H1 (cell line): Measurements from ENCODE around the gene ZNF622. TPM values are rescaled to one million over a fixed set of nuclear protein-coding genes. Genes with fewer than 3 reads are reported as not detected.

Experiments
- CTCF ChIA-PET: fragments of 300-600 bp; sonication (Branson Sonifier 250); formaldehyde crosslinking; loops from one replicate; lab custom pipeline; 2021; ENCODE audit not compliant: partially characterized antibody; lab: Charles Lee
- POLR2A ChIA-PET: fragments of 300-600 bp; sonication (Branson Sonifier 250); formaldehyde crosslinking; loops from one replicate; lab custom pipeline; 2021; ENCODE audit warnings: inconsistent platforms; ENCODE audit not compliant: partially characterized antibody; lab: Charles Lee
- DNase-seq, 2 experiments: peaks; one replicate each; pipeline versions ENCODE4 v3.0.0 to v3.0.0-alpha.2; 2010 to 2022; ENCODE audit warnings: low spot score in 2 of 2, low read depth in 1 of 2, mixed read lengths in 1 of 2
- FAIRE-seq: peaks from 2 replicates; lab custom pipeline; 2011; peaks lifted over from hg19 to GRCh38; lab: Jason Lieb, UNC
- H2AFZ ChIP-seq: 2 replicates; pipeline ENCODE4 v1.8.1; 2012; ENCODE audit warnings: low read length, inconsistent platforms
- H2AK5ac ChIP-seq: 2 replicates; pipeline ENCODE4 v1.6.1; 2013; ENCODE audit warnings: low read depth, low read length
- H2BK120ac ChIP-seq: replicated peaks from 2 replicates; pipeline ENCODE3; 2013; ENCODE audit warnings: low read depth, low read length, inconsistent platforms
- H2BK12ac ChIP-seq: 2 replicates; pipeline ENCODE4 v1.6.1; 2013; ENCODE audit warnings: low read depth, low read length
- H2BK15ac ChIP-seq: 2 replicates; pipeline ENCODE4 v1.6.1; 2013; ENCODE audit warnings: low read length
- H2BK20ac ChIP-seq: 2 replicates; pipeline ENCODE4 v1.6.1; 2013; ENCODE audit warnings: low read length
- H2BK5ac ChIP-seq: 2 replicates; pipeline ENCODE4 v1.6.1; 2013; ENCODE audit warnings: low read depth, low read length
- H3K14ac ChIP-seq: 2 replicates; pipeline ENCODE4 v1.6.1; 2013; ENCODE audit warnings: inconsistent platforms; ENCODE audit not compliant: insufficient read length
- H3K18ac ChIP-seq: 2 replicates; pipeline ENCODE4 v1.6.1; 2013; ENCODE audit warnings: low read length; ENCODE audit errors: extremely low read depth
- H3K23ac ChIP-seq: 2 replicates; pipeline ENCODE4 v1.6.1; 2013; ENCODE audit warnings: inconsistent platforms; ENCODE audit not compliant: insufficient read length
- H3K23me2 ChIP-seq: 2 replicates; pipeline ENCODE4 v1.6.1; 2013; ENCODE audit warnings: low read depth, low read length
- H3K27ac ChIP-seq: 2 replicates; pipeline ENCODE4 v1.6.1; 2011; ENCODE audit warnings: low read depth, low read length, inconsistent platforms
- H3K27me3 ChIP-seq, 4 experiments: replicated peaks in 1 of 4; 1 replicate in 1 of 4; 2 replicates in 3 of 4; pipeline versions ENCODE4 v1.6.1 to v1.8.1; 2011 to 2013; ENCODE audit warnings: low read length in 3 of 4, mild to moderate bottlenecking in 3 of 4, inconsistent platforms in 2 of 4, mixed read lengths in 2 of 4, moderate library complexity in 1 of 4; ENCODE audit not compliant: control insufficient read depth in 3 of 4, insufficient read depth in 3 of 4; ENCODE audit errors: extremely low read depth in 1 of 4
- H3K36me3 ChIP-seq, 4 experiments: 2 replicates each; pipeline versions ENCODE4 v1.6.1 to v1.8.1; 2011 to 2013; ENCODE audit warnings: mild to moderate bottlenecking in 4 of 4, low read length in 3 of 4, moderate library complexity in 2 of 4, control low read depth in 1 of 4, inconsistent platforms in 1 of 4; ENCODE audit not compliant: insufficient read depth in 4 of 4, control insufficient read depth in 2 of 4
- H3K4ac ChIP-seq: replicated peaks from 2 replicates; pipeline ENCODE3; 2013; ENCODE audit warnings: low read length, low read depth, mixed read lengths, inconsistent platforms; ENCODE audit not compliant: insufficient read length
- H3K4me1 ChIP-seq, 4 experiments: replicated peaks in 1 of 4; 1 replicate in 1 of 4; 2 replicates in 3 of 4; pipeline versions ENCODE4 v1.6.1 to v1.8.1; 2011 to 2013; ENCODE audit warnings: low read length in 3 of 4, inconsistent platforms in 2 of 4, mixed read lengths in 1 of 4; ENCODE audit not compliant: insufficient read depth in 4 of 4, control insufficient read depth in 3 of 4
- H3K4me2 ChIP-seq, 2 experiments: 2 replicates each; pipeline versions ENCODE4 v1.6.1 to v1.8.1; 2011 to 2013; ENCODE audit warnings: low read depth in 2 of 2, low read length in 2 of 2, control low read depth in 1 of 2, inconsistent platforms in 1 of 2, mild to moderate bottlenecking in 1 of 2; ENCODE audit not compliant: insufficient read depth in 1 of 2
- H3K4me3 ChIP-seq, 4 experiments: fragments of 200-600, 300-600 bp in 1 of 4; sonication (generic), shearing (Covaris generic), sonication (Bioruptor Twin) in 1 of 4; 2 replicates each; pipeline versions ENCODE4 v1.5.1 to v1.8.1; 2011 to 2016; ENCODE audit warnings: low read length in 4 of 4, low read depth in 3 of 4, control low read depth in 2 of 4, inconsistent platforms in 2 of 4, mild to moderate bottlenecking in 2 of 4, mixed read lengths in 1 of 4, moderate library complexity in 1 of 4; ENCODE audit not compliant: insufficient read depth in 2 of 4; ENCODE audit errors: extremely low read depth in 1 of 4
- H3K56ac ChIP-seq: replicated peaks from 2 replicates; pipeline ENCODE3; 2013; ENCODE audit warnings: low read depth, mild to moderate bottlenecking, mixed read lengths, low read length, inconsistent platforms; ENCODE audit not compliant: insufficient read length
- H3K79me1 ChIP-seq: 2 replicates; pipeline ENCODE4 v1.6.1; 2013; ENCODE audit warnings: low read depth, low read length, control low read depth
- H3K79me2 ChIP-seq, 2 experiments: 2 replicates each; pipeline versions ENCODE4 v1.6.1 to v1.8.1; 2012 to 2013; ENCODE audit warnings: low read length in 2 of 2, mild to moderate bottlenecking in 2 of 2, inconsistent platforms in 1 of 2; ENCODE audit not compliant: insufficient read depth in 2 of 2, control insufficient read depth in 1 of 2
- H3K9ac ChIP-seq, 4 experiments: replicated peaks in 1 of 4; 1 replicate in 1 of 4; 2 replicates in 3 of 4; pipeline versions ENCODE4 v1.6.1 to v1.8.1; 2011 to 2013; ENCODE audit warnings: low read depth in 3 of 4, low read length in 3 of 4, control low read depth in 2 of 4, mild to moderate bottlenecking in 2 of 4, moderate library complexity in 2 of 4, inconsistent platforms in 1 of 4; ENCODE audit errors: extremely low read depth in 1 of 4
- H3K9me3 ChIP-seq, 2 experiments: 2 replicates each; pipeline versions ENCODE4 v1.6.1 to v1.8.1; 2012 to 2013; ENCODE audit warnings: mild to moderate bottlenecking in 2 of 2, moderate library complexity in 2 of 2, control low read depth in 1 of 2, inconsistent platforms in 1 of 2, low read depth in 1 of 2, low read length in 1 of 2, mixed read lengths in 1 of 2; ENCODE audit not compliant: insufficient read depth in 2 of 2
- H4K20me1 ChIP-seq, 2 experiments: replicated peaks in 1 of 2; 2 replicates each; pipeline versions ENCODE3 to v1.8.1; 2011 to 2013; ENCODE audit warnings: inconsistent platforms in 2 of 2, low read length in 2 of 2, mild to moderate bottlenecking in 1 of 2; ENCODE audit not compliant: insufficient read depth in 2 of 2, control insufficient read depth in 1 of 2
- H4K5ac ChIP-seq: 2 replicates; pipeline ENCODE4 v1.6.1; 2013; ENCODE audit warnings: low read length, low read depth, mixed read lengths, inconsistent platforms; ENCODE audit not compliant: insufficient read length
- H4K8ac ChIP-seq: 2 replicates; pipeline ENCODE4 v1.8.0; 2013; ENCODE audit warnings: mild to moderate bottlenecking, moderate library complexity, low read length, inconsistent platforms; ENCODE audit not compliant: insufficient read depth; ENCODE audit errors: extremely low read depth
- H4K91ac ChIP-seq: replicated peaks from 2 replicates; pipeline ENCODE3; 2013; ENCODE audit warnings: low read length, mixed read lengths, inconsistent platforms; ENCODE audit not compliant: insufficient read length
- BACH1 ChIP-seq: IDR thresholded peaks from 2 replicates; pipeline ENCODE4 v1.6.1; 2012; ENCODE audit warnings: low read length, improper control_type of control experiment
- CEBPB ChIP-seq: IDR thresholded peaks from 2 replicates; pipeline ENCODE4 v1.6.1; 2012; ENCODE audit warnings: low read depth, low read length
- CTCF ChIP-seq, 3 experiments: IDR thresholded peaks; 1 replicate in 2 of 3; 2 replicates in 1 of 3; pipeline versions ENCODE4 v1.5.1 to v1.6.1; 2011; ENCODE audit warnings: low read length in 3 of 3, mild to moderate bottlenecking in 3 of 3, inconsistent platforms in 2 of 3, low read depth in 1 of 3, moderate library complexity in 1 of 3; ENCODE audit not compliant: insufficient read depth in 1 of 3; ENCODE audit errors: control extremely low read depth in 1 of 3
- FOSL1 ChIP-seq: IDR thresholded peaks from 2 replicates; pipeline ENCODE4 v1.6.1; 2011; ENCODE audit warnings: mild to moderate bottlenecking, low read depth, low read length, moderate library complexity; ENCODE audit not compliant: insufficient read depth
- KDM1A ChIP-seq: fragments of 200-600, 300-600 bp; sonication (generic); IDR thresholded peaks from 2 replicates; pipeline ENCODE4 v1.7.1; 2016; ENCODE audit warnings: mild to moderate bottlenecking, low read length, borderline replicate concordance
- POU5F1 ChIP-seq: IDR thresholded peaks from 2 replicates; pipeline ENCODE4 v1.6.1; 2011; ENCODE audit warnings: low read depth, mild to moderate bottlenecking, low read length, moderate library complexity
- RFX5 ChIP-seq: IDR thresholded peaks from 2 replicates; pipeline ENCODE4 v1.6.1; 2011; ENCODE audit warnings: low read depth, low read length, improper control_type of control experiment, borderline replicate concordance
- RNF2 ChIP-seq: fragments of 200-900, 300-1000 bp; sonication (generic); IDR thresholded peaks from 2 replicates; pipeline ENCODE4 v1.7.1; 2016; ENCODE audit warnings: borderline replicate concordance, low read depth, mild to moderate bottlenecking, antibody characterized with exemption, low read length; ENCODE audit not compliant: poor library complexity, severe bottlenecking; ENCODE audit errors: missing control alignments
- RXRA ChIP-seq: IDR thresholded peaks from 2 replicates; pipeline ENCODE4 v1.6.1; 2011; ENCODE audit warnings: low read depth, mild to moderate bottlenecking, low read length, moderate library complexity; ENCODE audit not compliant: insufficient read depth
- YY1 ChIP-seq: IDR thresholded peaks from 2 replicates; pipeline ENCODE4 v1.6.1; 2011; ENCODE audit warnings: low read depth, mild to moderate bottlenecking, low read length
- WGBS, 2 experiments: shearing (Covaris generic) in 1 of 2; methylation state at CpG; one replicate each; pipeline versions ENCODE4 v1.1.6 to v1.1.7; 2013 to 2015; ENCODE audit warnings: low lambda C conversion rate in 2 of 2, mixed read lengths in 2 of 2, inconsistent platforms in 1 of 2, low coverage in 1 of 2, missing lambda C conversion rate in 1 of 2; ENCODE audit not compliant: insufficient replicate concordance in 2 of 2, insufficient coverage in 1 of 2, insufficient read length in 1 of 2; ENCODE audit errors: extremely low coverage in 1 of 2, missing lambda C conversion rate in 1 of 2; 5-methylcytosine and 5-hydroxymethylcytosine counted together
- polyA plus RNA-seq, 7 experiments: library from polyadenylated mRNA; depleted of rRNA in 3 of 7; stranded (reverse) in 5 of 7; unstranded in 2 of 7; fragments of >200 nt in 5 of 7; fragments of 200-250 nt in 2 of 7; gene quantifications; 1 replicate in 5 of 7; 2 replicates in 1 of 7; 4 replicates in 1 of 7; pipeline versions ENCODE4 v1.2.1 to v1.2.3, GENCODE V29; 2011 to 2013; ENCODE audit warnings: missing spikeins in 2 of 7, mixed read lengths in 2 of 7
- total RNA-seq: library from RNA; stranded (reverse); fragmentation: NEBNext Ultra II Directional; extraction: Animal tissue kit (Norgen Biotek cat#: 25700); gene quantifications from 2 replicates; pipeline ENCODE4 v1.2.1, GENCODE V29; 2021

The ZNF622 gene
- total and polyA plus RNA-seq, 2 of the 8 experiments (the other 6 are each of a cell fraction or from before 2014, with no cell fraction given), result 8.8 to 30.8 TPM

GRCh38 chr5:16461026-16461425, 4.6 kb downstream of the ZNF622 start:
- Histone ChIP-seq H3K23me2 (peaks cover 9% of the 10 kb centered on the region), H3K14ac (no peak overlapping the region), H3K4me3 (no peak overlapping the region), H4K8ac (no peak overlapping the region), H3K56ac (no peak overlapping the region), H3K27ac (no peak overlapping the region), H2BK12ac (no peak overlapping the region), H3K4me2 (no peak overlapping the region), H3K27me3 (no peaks in the 10 kb centered on the region), H4K20me1 (peaks cover 0 to 2% of the 10 kb centered on the region in 2 experiments), H3K18ac (no peak overlapping the region), H2BK20ac (no peak overlapping the region), H3K4me1 (peaks cover 0 to 12% (median 3%) of the 10 kb centered on the region in 4 experiments; a peak in 4 of 7 replicates), H3K4ac (no peak overlapping the region), H2BK5ac (no peak overlapping the region), H3K79me2 (peaks cover 3 to 19% of the 10 kb centered on the region in 2 experiments; a peak in 3 of 4 replicates), H3K9me3 (no peaks in the 10 kb centered on the region), H2BK120ac (no peak overlapping the region), H2BK15ac (no peak overlapping the region), H4K91ac (no peak overlapping the region), H2AFZ (no peak overlapping the region), H2AK5ac (no peak overlapping the region), H3K36me3 (peaks cover 14 to 43% (median 25%) of the 10 kb centered on the region in 4 experiments), H4K5ac (no peak overlapping the region), H3K23ac (no peak overlapping the region), H3K79me1 (0 out of 2 replicates have a peak, but pooled peaks cover 2% of the 10 kb centered on the region), H3K9ac (no peak overlapping the region)
- FAIRE-seq (no peak), DNase-seq (no peak)
- WGBS, 2 experiments, result 89% methylated on average over 1 of the region's 1 CpG; no CpG with 5 or more reads in 1 of the 2 experiments
- ChIA-PET POLR2A (no interaction called here), CTCF (no interaction called here)
- no peak for TF ChIP-seq CEBPB
- no peak for TF ChIP-seq RNF2
- TF ChIP-seq FOSL1, result no peak
- no peak for TF ChIP-seq YY1
- TF ChIP-seq POU5F1, result no peak
- TF ChIP-seq CTCF (IDR thresholded peaks at IDR 0.05; ENCODE audit: control extremely low read depth in 1 of 3, insufficient read depth in 1 of 3, low read depth in 1 of 3, low read length in 3 of 3), result no peak
- no peak for TF ChIP-seq RXRA
- TF ChIP-seq BACH1, result no peak
- TF ChIP-seq RFX5, result no peak
- TF ChIP-seq KDM1A, result no peak
